Nephron (organoid): ENCODE measurements around the gene FA2H.

Experiments
- H3K27ac Mint-ChIP-seq, 3 experiments: 2 replicates each; pipeline ENCODE4 v1.8.0; 2020; ENCODE audit warnings: mixed read lengths in 3 of 3, mild to moderate bottlenecking in 2 of 3, moderate library complexity in 1 of 3
- H3K27me3 Mint-ChIP-seq: 2 replicates; pipeline ENCODE4 v1.8.0; 2021; ENCODE audit warnings: low read depth, mild to moderate bottlenecking, moderate library complexity, mixed read lengths
- H3K36me3 Mint-ChIP-seq: 2 replicates; pipeline ENCODE4 v1.8.0; 2020; ENCODE audit warnings: low read depth, mixed read lengths
- H3K4me1 Mint-ChIP-seq: 2 replicates; pipeline ENCODE4 v1.8.0; 2020; ENCODE audit warnings: mixed read lengths
- H3K4me3 Mint-ChIP-seq, 3 experiments: 2 replicates each; pipeline ENCODE4 v1.8.0; 2020; ENCODE audit warnings: mild to moderate bottlenecking in 3 of 3, mixed read lengths in 3 of 3, moderate library complexity in 2 of 3
- H3K9me3 Mint-ChIP-seq: 2 replicates; pipeline ENCODE4 v1.8.0; 2020; ENCODE audit warnings: mixed read lengths
- TF ChIP-seq, protein P1 (sequence below), 3 experiments: fragments of 200-600 bp; sonication (generic); IDR thresholded peaks; one replicate each; pipeline ENCODE4 v1.5.0; 2021; ENCODE audit warnings: antibody characterized with exemption in 3 of 3; ENCODE audit not compliant: unreplicated experiment in 3 of 3

Gene FA2H

GRCh38 chr16:74771656-74772315, 2.8 kb downstream of the FA2H start:
- Mint-ChIP-seq H3K27me3 (peaks cover 84% of the 10 kb centered on the region), H3K9me3 (no peaks in the 10 kb centered on the region), H3K27ac (no peak overlapping the region), H3K4me1 (peaks cover 6% of the 10 kb centered on the region), H3K36me3 (no peaks in the 10 kb centered on the region), H3K4me3 (no peak overlapping the region)
- TF ChIP-seq, protein P1, sequence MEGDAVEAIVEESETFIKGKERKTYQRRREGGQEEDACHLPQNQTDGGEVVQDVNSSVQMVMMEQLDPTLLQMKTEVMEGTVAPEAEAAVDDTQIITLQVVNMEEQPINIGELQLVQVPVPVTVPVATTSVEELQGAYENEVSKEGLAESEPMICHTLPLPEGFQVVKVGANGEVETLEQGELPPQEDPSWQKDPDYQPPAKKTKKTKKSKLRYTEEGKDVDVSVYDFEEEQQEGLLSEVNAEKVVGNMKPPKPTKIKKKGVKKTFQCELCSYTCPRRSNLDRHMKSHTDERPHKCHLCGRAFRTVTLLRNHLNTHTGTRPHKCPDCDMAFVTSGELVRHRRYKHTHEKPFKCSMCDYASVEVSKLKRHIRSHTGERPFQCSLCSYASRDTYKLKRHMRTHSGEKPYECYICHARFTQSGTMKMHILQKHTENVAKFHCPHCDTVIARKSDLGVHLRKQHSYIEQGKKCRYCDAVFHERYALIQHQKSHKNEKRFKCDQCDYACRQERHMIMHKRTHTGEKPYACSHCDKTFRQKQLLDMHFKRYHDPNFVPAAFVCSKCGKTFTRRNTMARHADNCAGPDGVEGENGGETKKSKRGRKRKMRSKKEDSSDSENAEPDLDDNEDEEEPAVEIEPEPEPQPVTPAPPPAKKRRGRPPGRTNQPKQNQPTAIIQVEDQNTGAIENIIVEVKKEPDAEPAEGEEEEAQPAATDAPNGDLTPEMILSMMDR (IDR thresholded peaks at IDR 0.05; ENCODE audit: unreplicated experiment in 3 of 3): no peak

- no peaks in the 10 kb centered on the region for H3K9me3 Mint-ChIP-seq
- H3K27me3 Mint-ChIP-seq: peaks cover 84% of the 10 kb centered on the region
- no peak overlapping the region for H3K27ac Mint-ChIP-seq
- H3K36me3 Mint-ChIP-seq: no peaks in the 10 kb centered on the region
- no peak overlapping the region for H3K4me3 Mint-ChIP-seq
- peaks cover 6% of the 10 kb centered on the region for H3K4me1 Mint-ChIP-seq
- TF ChIP-seq, protein P1 (IDR thresholded peaks at IDR 0.05; ENCODE audit: unreplicated experiment in 3 of 3): no peak
These were observed 3.6 kb downstream of the FA2H start for GRCh38 chr16:74770831-74771526.

GRCh38 chr16:74769586-74770190, 4.9 kb downstream of the FA2H start:
- no peaks in the 10 kb centered on the region for H3K36me3 Mint-ChIP-seq
- H3K27ac Mint-ChIP-seq: no peak overlapping the region
- H3K4me3 Mint-ChIP-seq: no peak overlapping the region

DNA sequence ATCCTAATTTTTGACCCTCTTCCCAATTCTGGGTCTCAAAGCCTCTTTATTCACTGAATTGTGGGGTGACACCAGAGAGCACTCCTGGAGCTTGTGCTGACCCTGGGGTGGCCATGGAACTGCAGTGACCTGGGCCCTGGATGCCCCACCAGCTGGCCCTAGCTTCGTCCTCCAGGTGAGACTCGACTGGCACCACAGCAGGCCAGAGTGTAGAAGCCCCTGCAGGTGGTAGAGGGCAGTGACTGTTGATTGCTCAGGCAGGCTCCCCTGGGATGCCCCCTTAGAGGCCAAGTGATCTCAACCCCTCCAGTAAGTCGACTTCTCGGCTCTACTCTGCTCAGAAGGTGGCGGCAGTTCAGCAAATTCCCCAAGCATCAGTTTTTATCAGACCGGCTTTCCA, 6.4 kb downstream of the FA2H start:
- peaks cover 71% of the 10 kb centered on the region for H3K27me3 Mint-ChIP-seq
- no peak overlapping the region for H3K4me3 Mint-ChIP-seq
- no peaks in the 10 kb centered on the region for H3K9me3 Mint-ChIP-seq
- H3K27ac Mint-ChIP-seq: no peak overlapping the region
- TF ChIP-seq, protein P1 (IDR thresholded peaks at IDR 0.05; ENCODE audit: unreplicated experiment in 3 of 3): no peak
- no peaks in the 10 kb centered on the region for H3K36me3 Mint-ChIP-seq
- H3K4me1 Mint-ChIP-seq: no peaks in the 10 kb centered on the region

More at GRCh38 chr16:74769586-74770190, 4.9 kb downstream of the FA2H start:
- TF ChIP-seq, protein P1 (IDR thresholded peaks at IDR 0.05; ENCODE audit: unreplicated experiment in 3 of 3): no peak
- Mint-ChIP-seq H3K27me3 (peaks cover 81% of the 10 kb centered on the region), H3K4me1 (no peaks in the 10 kb centered on the region), H3K9me3 (no peaks in the 10 kb centered on the region)

DNA sequence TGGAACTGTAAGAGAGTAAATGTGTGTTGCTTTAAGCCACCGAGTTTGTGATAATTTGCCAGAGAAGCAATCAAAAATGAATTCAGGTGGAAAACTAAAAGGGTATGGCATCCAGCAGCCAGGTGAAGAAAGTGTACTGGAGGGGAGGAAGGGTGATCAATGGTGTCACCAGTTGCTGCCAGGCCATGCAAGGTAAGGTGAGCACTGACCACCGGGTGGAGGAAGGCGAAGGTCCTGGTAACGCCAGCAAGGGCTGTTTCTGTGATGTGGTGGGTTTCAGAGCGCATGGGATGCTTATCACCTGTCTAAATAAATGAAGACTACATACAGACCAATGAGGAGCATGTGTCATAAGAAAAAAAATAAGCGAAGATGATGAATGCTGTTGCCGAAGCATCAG, 6.9 kb downstream of the FA2H start:
- Mint-ChIP-seq H3K4me3 (no peak overlapping the region), H3K27me3 (peaks cover 66% of the 10 kb centered on the region), H3K9me3 (no peaks in the 10 kb centered on the region), H3K4me1 (no peaks in the 10 kb centered on the region), H3K36me3 (no peaks in the 10 kb centered on the region), H3K27ac (no peak overlapping the region)
- TF ChIP-seq, protein P1 (IDR thresholded peaks at IDR 0.05; ENCODE audit: unreplicated experiment in 3 of 3): no peak
